Measurements from ENCODE around the gene HIP1R.

GRCh38 chr12:122895320-122895703 is 60.1 kb downstream of the HIP1R start:
- no peak for TF ChIP-seq EZH2 (IDR thresholded peaks at IDR 0.05; ENCODE audit: insufficient read depth, poor library complexity, severe bottlenecking)
- no peak for TF ChIP-seq EZH2phosphoT487 (IDR thresholded peaks at IDR 0.05; ENCODE audit: insufficient read depth, low read depth)

Data from GM23248 (cell line).